Embryonic facial prominence (tissue), 1 donor: Measurements from ENCODE around the gene DPYD.
A peak's percentile ranks its signal among the peaks of the same experiment; 100 is the strongest.

ENCODE experiments used
- DNase-seq: peaks from one replicate; pipeline ENCODE4 v3.0.0-alpha.2; 2016; ENCODE audit errors: extremely low spot score

The DPYD gene

GRCh38 chr1:97920832-97921571 is at the start of gene DPYD:
Gene DPYD, minus strand, starts transcription at chr1:97921034. Its CDS starts 112 bp downstream, at chr1:97920922.
- DNase-seq, result peak; percentile 69

- no peak for DNase-seq
These were observed 39.6 kb upstream of the DPYD start for GRCh38 chr1:97960470-97960869.

- DNase-seq, result no peak
These were observed 26.9 kb upstream of the DPYD start for GRCh38 chr1:97947695-97948094.

GRCh38 chr1:97943354-97943753 is 22.5 kb upstream of the DPYD start:
- no peak for DNase-seq

- DNase-seq, result no peak
These were observed 21.6 kb upstream of the DPYD start for GRCh38 chr1:97942161-97943123.

- no peak for DNase-seq
These were observed 17.4 kb upstream of the DPYD start for GRCh38 chr1:97938285-97938642.

- DNase-seq, result no peak
These were observed 16.1 kb upstream of the DPYD start for GRCh38 chr1:97936976-97937375.

- DNase-seq, result no peak
These were observed 13.7 kb upstream of the DPYD start for GRCh38 chr1:97934491-97934890.

GRCh38 chr1:97929874-97930851 is 9.3 kb upstream of the DPYD start:
- DNase-seq, result no peak

- no peak for DNase-seq
These were observed 5.3 kb upstream of the DPYD start for GRCh38 chr1:97926017-97926708.

GRCh38 chr1:97925151-97925550 is 4.3 kb upstream of the DPYD start:
- DNase-seq, result no peak

- no peak for DNase-seq
These were observed 3.0 kb upstream of the DPYD start for GRCh38 chr1:97923811-97924210.

GRCh38 chr1:97920276-97920831 is 480 bp downstream of the DPYD start:
- DNase-seq, result no peak

- DNase-seq, result no peak
These were observed 1.1 kb downstream of the DPYD start for GRCh38 chr1:97919585-97920261.

GRCh38 chr1:97918961-97919360 is 1.9 kb downstream of the DPYD start:
- no peak for DNase-seq

GRCh38 chr1:97913506-97914139 is 7.2 kb downstream of the DPYD start:
- no peak for DNase-seq

- no peak for DNase-seq
These were observed 9.3 kb downstream of the DPYD start for GRCh38 chr1:97911266-97912215.

- no peak for DNase-seq
These were observed 11.6 kb downstream of the DPYD start for GRCh38 chr1:97909266-97909665.

GRCh38 chr1:97907886-97908285 is 12.9 kb downstream of the DPYD start:
- no peak for DNase-seq
